ENCODE measurements around the gene EFS.

The EFS gene

GRCh38 chr14:23322568-23323517 lies 42.1 kb downstream of the EFS start:
- Histone ChIP-seq H3K4me1 (ENCODE audit: control insufficient read depth, insufficient read depth, low read length) (peaks cover 17% of the 10 kb centered on the region; the same call in 1 of the 2 replicates), H3K27ac (ENCODE audit: low read depth, low read length) (peak overlapping the region; percentile 95), H3K9ac (ENCODE audit: low read depth, low read length) (peak overlapping the region; percentile 94), H3K36me3 (ENCODE audit: control insufficient read depth, insufficient read depth, low read length) (peaks cover 29% of the 10 kb centered on the region), H3K4me3 (ENCODE audit: low read depth, low read length) (peak overlapping the region; percentile 98), H3K27me3 (ENCODE audit: control insufficient read depth, insufficient read depth, low read length) (no peaks in the 10 kb centered on the region), H3K9me3 (ENCODE audit: control insufficient read depth, insufficient read depth, low read length) (no peaks in the 10 kb centered on the region)

- H3K27me3 ChIP-seq (ENCODE audit: control insufficient read depth, insufficient read depth, low read length), result no peaks in the 10 kb centered on the region
- H3K9me3 ChIP-seq (ENCODE audit: control insufficient read depth, insufficient read depth, low read length), result no peaks in the 10 kb centered on the region
- peaks cover 17% of the 10 kb centered on the region; the same call in 1 of the 2 replicates for H3K4me1 ChIP-seq (ENCODE audit: control insufficient read depth, insufficient read depth, low read length)
- peak overlapping the region; percentile 94 for H3K9ac ChIP-seq (ENCODE audit: low read depth, low read length)
- H3K36me3 ChIP-seq (ENCODE audit: control insufficient read depth, insufficient read depth, low read length), result peaks cover 29% of the 10 kb centered on the region
- peak overlapping the region; percentile 98 for H3K4me3 ChIP-seq (ENCODE audit: low read depth, low read length)
- peak overlapping the region; percentile 95 for H3K27ac ChIP-seq (ENCODE audit: low read depth, low read length)
These were observed 43.1 kb downstream of the EFS start for GRCh38 chr14:23321572-23322547.

- Histone ChIP-seq H3K36me3 (ENCODE audit: control insufficient read depth, insufficient read depth, low read length) (peaks cover 29% of the 10 kb centered on the region), H3K27ac (ENCODE audit: low read depth, low read length) (peak within 1 kb of the TSS; percentile 95)
These were observed 44.1 kb downstream of the EFS start, which contains the start of gene PABPN1 for GRCh38 chr14:23320584-23321571. TSS of gene PABPN1 (plus strand) at chr14:23321457. CDS start at chr14:23321470, 13 bp downstream.

GRCh38 chr14:23319746-23320583 lies 45.0 kb downstream of the EFS start:
- H3K27ac ChIP-seq (ENCODE audit: low read depth, low read length), result peak overlapping the region; percentile 93
- no peaks in the 10 kb centered on the region for H3K27me3 ChIP-seq (ENCODE audit: control insufficient read depth, insufficient read depth, low read length)
- no peaks in the 10 kb centered on the region for H3K9me3 ChIP-seq (ENCODE audit: control insufficient read depth, insufficient read depth, low read length)
- peak overlapping the region; percentile 61 for H3K4me3 ChIP-seq (ENCODE audit: low read depth, low read length)
- peaks cover 24% of the 10 kb centered on the region for H3K36me3 ChIP-seq (ENCODE audit: control insufficient read depth, insufficient read depth, low read length)
- peak overlapping the region; percentile 62 for H3K9ac ChIP-seq (ENCODE audit: low read depth, low read length)
- peaks cover 17% of the 10 kb centered on the region; the same call in 1 of the 2 replicates for H3K4me1 ChIP-seq (ENCODE audit: control insufficient read depth, insufficient read depth, low read length)

More at GRCh38 chr14:23320584-23321571, 44.1 kb downstream of the EFS start, which contains the start of gene PABPN1:
- Histone ChIP-seq H3K4me3 (ENCODE audit: low read depth, low read length) (peak within 1 kb of the TSS; percentile 98), H3K9me3 (ENCODE audit: control insufficient read depth, insufficient read depth, low read length) (no peaks in the 10 kb centered on the region), H3K27me3 (ENCODE audit: control insufficient read depth, insufficient read depth, low read length) (no peaks in the 10 kb centered on the region), H3K4me1 (ENCODE audit: control insufficient read depth, insufficient read depth, low read length) (peaks cover 17% of the 10 kb centered on the region; the same call in 1 of the 2 replicates), H3K9ac (ENCODE audit: low read depth, low read length) (peak within 1 kb of the TSS; percentile 94)

GRCh38 chr14:23316300-23316699 lies 48.7 kb downstream of the EFS start:
- no peaks in the 10 kb centered on the region for H3K9me3 ChIP-seq (ENCODE audit: control insufficient read depth, insufficient read depth, low read length)
- H3K9ac ChIP-seq (ENCODE audit: low read depth, low read length), result no peak overlapping the region
- H3K36me3 ChIP-seq (ENCODE audit: control insufficient read depth, insufficient read depth, low read length), result no peaks in the 10 kb centered on the region
- H3K27ac ChIP-seq (ENCODE audit: low read depth, low read length), result no peak overlapping the region
- peaks cover 9% of the 10 kb centered on the region; the same call in 1 of the 2 replicates for H3K4me1 ChIP-seq (ENCODE audit: control insufficient read depth, insufficient read depth, low read length)
- H3K27me3 ChIP-seq (ENCODE audit: control insufficient read depth, insufficient read depth, low read length), result no peaks in the 10 kb centered on the region
- no peak overlapping the region for H3K4me3 ChIP-seq (ENCODE audit: low read depth, low read length)

- no peaks in the 10 kb centered on the region; the same call in 1 of the 2 replicates for H3K4me1 ChIP-seq (ENCODE audit: control insufficient read depth, insufficient read depth, low read length)
- no peaks in the 10 kb centered on the region for H3K9me3 ChIP-seq (ENCODE audit: control insufficient read depth, insufficient read depth, low read length)
- peaks cover 15% of the 10 kb centered on the region for H3K36me3 ChIP-seq (ENCODE audit: control insufficient read depth, insufficient read depth, low read length)
- no peak overlapping the region for H3K9ac ChIP-seq (ENCODE audit: low read depth, low read length)
- H3K27ac ChIP-seq (ENCODE audit: low read depth, low read length), result no peak overlapping the region
- no peaks in the 10 kb centered on the region for H3K27me3 ChIP-seq (ENCODE audit: control insufficient read depth, insufficient read depth, low read length)
- H3K4me3 ChIP-seq (ENCODE audit: low read depth, low read length), result no peak overlapping the region
These were observed 54.4 kb downstream of the EFS start for GRCh38 chr14:23310546-23310945.

- no peak overlapping the region for H3K9ac ChIP-seq (ENCODE audit: low read depth, low read length)
- peaks cover 15% of the 10 kb centered on the region for H3K36me3 ChIP-seq (ENCODE audit: control insufficient read depth, insufficient read depth, low read length)
- no peak overlapping the region for H3K4me3 ChIP-seq (ENCODE audit: low read depth, low read length)
- H3K9me3 ChIP-seq (ENCODE audit: control insufficient read depth, insufficient read depth, low read length), result no peaks in the 10 kb centered on the region
- H3K27ac ChIP-seq (ENCODE audit: low read depth, low read length), result no peak overlapping the region
- H3K27me3 ChIP-seq (ENCODE audit: control insufficient read depth, insufficient read depth, low read length), result peaks cover 5% of the 10 kb centered on the region
- no peaks in the 10 kb centered on the region; the same call in 1 of the 2 replicates for H3K4me1 ChIP-seq (ENCODE audit: control insufficient read depth, insufficient read depth, low read length)
These were observed 56.1 kb downstream of the EFS start for GRCh38 chr14:23308721-23309445.

GRCh38 chr14:23307687-23308644 lies 57.0 kb downstream of the EFS start:
- Histone ChIP-seq H3K27ac (ENCODE audit: low read depth, low read length) (no peak overlapping the region), H3K9me3 (ENCODE audit: control insufficient read depth, insufficient read depth, low read length) (no peaks in the 10 kb centered on the region), H3K9ac (ENCODE audit: low read depth, low read length) (no peak overlapping the region), H3K4me3 (ENCODE audit: low read depth, low read length) (peak overlapping the region; percentile 73; the same call in 1 of the 2 replicates), H3K4me1 (ENCODE audit: control insufficient read depth, insufficient read depth, low read length) (no peaks in the 10 kb centered on the region; the same call in 1 of the 2 replicates), H3K27me3 (ENCODE audit: control insufficient read depth, insufficient read depth, low read length) (peaks cover 14% of the 10 kb centered on the region), H3K36me3 (ENCODE audit: control insufficient read depth, insufficient read depth, low read length) (peaks cover 15% of the 10 kb centered on the region)
